Stomach smooth muscle (tissue), 2 donors: Measurements from ENCODE around the gene NSRP1.
A peak's percentile ranks its signal among the peaks of the same experiment; 100 is the strongest.
"Not testable (repeated sequence)": the region's sequence is repeated elsewhere in the genome, so short reads cannot be mapped to it uniquely, and the experiment has no call there.

Experiments
- H3K27ac ChIP-seq: one replicate; pipeline ENCODE4 v1.7.0; 2013; ENCODE audit warnings: mild to moderate bottlenecking, low read length, inconsistent platforms
- H3K27me3 ChIP-seq, 2 donors: one replicate each; pipeline ENCODE4 v1.7.0; 2013; ENCODE audit warnings: low read length in 2 of 2; ENCODE audit not compliant: insufficient read depth in 2 of 2, control insufficient read depth in 1 of 2
- H3K36me3 ChIP-seq, 2 donors: one replicate each; pipeline ENCODE4 v1.7.0; 2013; ENCODE audit warnings: low read length in 2 of 2; ENCODE audit not compliant: control insufficient read depth in 2 of 2, insufficient read depth in 2 of 2
- H3K4me1 ChIP-seq: one replicate; pipeline ENCODE4 v1.7.0; 2013; ENCODE audit warnings: low read length; ENCODE audit not compliant: control insufficient read depth, insufficient read depth
- H3K4me3 ChIP-seq, 2 donors: one replicate each; pipeline ENCODE4 v1.7.0; 2013; ENCODE audit warnings: low read length in 2 of 2
- H3K9ac ChIP-seq, 2 donors: one replicate each; pipeline ENCODE4 v1.7.0; 2013; ENCODE audit warnings: low read length in 2 of 2, mild to moderate bottlenecking in 1 of 2
- H3K9me3 ChIP-seq, 2 donors: one replicate each; pipeline ENCODE4 v1.7.0; 2013; ENCODE audit warnings: low read length in 2 of 2; ENCODE audit not compliant: control insufficient read depth in 2 of 2
- donor health status: healthy.
- donor health status: Pancreatic carcinoma.

The NSRP1 gene

DNA sequence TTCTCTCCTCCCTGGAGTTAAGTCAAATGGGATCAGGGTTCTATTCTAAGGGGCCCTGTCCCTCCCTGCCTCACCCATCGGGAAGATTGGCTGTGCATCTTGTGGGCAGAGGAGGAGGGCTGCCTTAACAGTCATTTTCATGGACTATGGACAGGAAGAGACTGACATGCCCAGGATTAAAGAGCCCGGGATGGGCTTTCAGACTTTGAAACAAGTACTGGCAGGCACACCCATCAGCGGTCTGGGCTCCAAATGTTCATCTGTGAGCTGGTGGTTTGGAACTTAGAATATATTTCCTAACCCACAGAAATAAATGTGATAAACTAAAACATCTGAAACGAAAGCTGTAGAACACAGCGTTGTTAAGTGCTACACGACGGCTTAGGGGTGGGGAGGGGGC lies 112.4 kb downstream of the NSRP1 start:
- Histone ChIP-seq H3K27ac (no peak overlapping the region), H3K9me3 (no peaks in the 10 kb centered on the region), H3K4me3 (no peak overlapping the region), H3K9ac (no peak overlapping the region), H3K27me3 (peaks cover 3 to 14% of the 10 kb centered on the region in 2 donors), H3K4me1 (no peaks in the 10 kb centered on the region), H3K36me3 (no peaks in the 10 kb centered on the region)

DNA sequence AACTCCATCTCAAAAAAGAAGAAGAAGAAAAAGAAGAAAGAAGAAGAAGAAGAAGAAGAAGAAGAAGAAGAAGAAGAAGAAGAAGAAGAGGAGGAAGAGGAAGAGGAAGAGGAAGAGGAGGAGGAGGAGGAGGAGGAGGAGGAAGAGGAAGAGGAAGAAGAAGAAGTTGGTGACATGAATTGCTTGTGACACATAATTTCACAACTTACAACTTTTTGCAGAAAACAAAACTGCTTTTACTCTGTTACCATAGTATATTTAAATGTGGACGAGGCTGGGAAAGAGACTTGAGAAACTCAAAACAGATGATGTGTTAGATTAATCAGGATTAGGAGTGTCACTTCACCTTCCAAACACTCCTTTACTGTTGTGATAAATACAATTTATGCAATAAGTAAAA lies 113.4 kb downstream of the NSRP1 start:
- H3K4me1 ChIP-seq, result not testable (repeated sequence)

DNA sequence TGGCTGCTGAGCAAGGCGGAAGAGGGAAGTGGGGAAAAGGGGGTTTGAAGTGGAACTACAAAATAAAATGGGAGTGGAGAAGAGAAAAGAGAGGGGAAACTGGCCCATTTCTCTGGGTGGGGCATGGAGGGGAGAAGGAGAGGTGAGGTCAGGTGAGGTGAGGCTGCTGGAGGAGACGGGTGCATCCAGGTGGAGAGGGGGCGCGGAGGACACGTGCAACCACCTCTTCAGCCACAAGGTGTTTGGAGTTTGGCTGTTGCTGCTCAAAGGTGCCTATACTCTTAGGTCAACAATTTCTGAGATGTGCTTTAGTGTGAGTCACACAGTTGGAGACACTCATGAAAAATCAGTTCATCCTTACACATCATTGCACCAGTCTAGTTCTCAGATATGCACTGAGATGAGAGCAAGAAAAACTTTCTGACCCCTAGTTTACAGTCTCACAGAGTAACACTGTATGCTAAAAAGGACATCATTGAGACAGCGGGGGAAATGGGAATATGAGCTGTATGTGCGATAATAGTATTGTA lies 114.0 kb downstream of the NSRP1 start:
- Histone ChIP-seq H3K27me3 (peaks cover 11 to 22% of the 10 kb centered on the region in 2 donors), H3K9ac (no peak overlapping the region), H3K9me3 (no peaks in the 10 kb centered on the region), H3K36me3 (no peaks in the 10 kb centered on the region), H3K27ac (no peak overlapping the region), H3K4me3 (no peak overlapping the region), H3K4me1 (peaks cover 7% of the 10 kb centered on the region)

More for the DNA sequence above, 113.4 kb downstream of the NSRP1 start:
- H3K27me3 ChIP-seq, result peaks cover 5 to 18% of the 10 kb centered on the region in 2 donors
- not testable (repeated sequence) for H3K9ac ChIP-seq, H3K4me3 ChIP-seq, H3K27ac ChIP-seq, H3K36me3 ChIP-seq, H3K9me3 ChIP-seq

DNA sequence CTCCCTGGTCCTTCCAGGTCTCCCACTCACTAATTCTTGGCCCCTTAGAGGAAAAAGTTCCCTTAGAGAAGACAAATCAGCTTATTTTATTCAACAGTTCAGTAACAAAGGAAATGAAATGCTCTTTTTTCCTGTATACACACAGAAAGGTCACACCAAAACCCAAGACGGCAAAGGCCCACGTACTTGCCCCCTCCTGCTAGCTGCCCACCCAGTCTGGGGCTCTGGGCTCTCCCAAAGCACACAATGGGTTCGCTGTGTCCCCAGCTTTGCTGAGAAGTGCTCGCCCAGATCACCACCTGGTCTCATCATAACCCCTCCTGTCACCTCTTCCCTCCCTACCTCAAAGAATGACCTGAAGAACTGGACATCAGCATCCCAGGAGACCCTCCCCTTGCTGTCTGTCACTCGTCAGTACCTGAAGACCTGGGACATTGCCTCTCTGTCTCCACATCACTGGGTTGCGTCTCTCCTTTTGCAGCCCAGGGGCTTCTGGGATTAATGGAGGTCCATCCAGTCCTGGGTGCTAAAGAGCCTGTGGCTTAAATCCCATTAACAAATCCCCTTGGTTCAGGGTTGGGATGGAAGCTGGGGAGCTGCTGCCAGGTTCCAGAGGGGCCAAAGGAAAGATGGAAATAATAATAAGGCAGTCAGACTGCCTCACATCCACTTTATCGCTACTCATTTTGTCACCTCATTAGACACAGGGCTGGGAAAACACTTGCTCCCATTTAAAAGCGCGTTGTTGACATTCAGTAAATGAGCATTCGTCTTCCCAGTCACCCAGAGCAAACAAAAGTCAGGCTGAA lies 115.6 kb downstream of the NSRP1 start:
- peaks cover 23 to 25% of the 10 kb centered on the region in 2 donors for H3K27me3 ChIP-seq
- H3K9me3 ChIP-seq, result no peaks in the 10 kb centered on the region
- H3K4me3 ChIP-seq, result no peak overlapping the region
- no peaks in the 10 kb centered on the region for H3K36me3 ChIP-seq
- no peak overlapping the region for H3K9ac ChIP-seq
- H3K4me1 ChIP-seq, result peaks cover 19% of the 10 kb centered on the region
- no peak overlapping the region for H3K27ac ChIP-seq

DNA sequence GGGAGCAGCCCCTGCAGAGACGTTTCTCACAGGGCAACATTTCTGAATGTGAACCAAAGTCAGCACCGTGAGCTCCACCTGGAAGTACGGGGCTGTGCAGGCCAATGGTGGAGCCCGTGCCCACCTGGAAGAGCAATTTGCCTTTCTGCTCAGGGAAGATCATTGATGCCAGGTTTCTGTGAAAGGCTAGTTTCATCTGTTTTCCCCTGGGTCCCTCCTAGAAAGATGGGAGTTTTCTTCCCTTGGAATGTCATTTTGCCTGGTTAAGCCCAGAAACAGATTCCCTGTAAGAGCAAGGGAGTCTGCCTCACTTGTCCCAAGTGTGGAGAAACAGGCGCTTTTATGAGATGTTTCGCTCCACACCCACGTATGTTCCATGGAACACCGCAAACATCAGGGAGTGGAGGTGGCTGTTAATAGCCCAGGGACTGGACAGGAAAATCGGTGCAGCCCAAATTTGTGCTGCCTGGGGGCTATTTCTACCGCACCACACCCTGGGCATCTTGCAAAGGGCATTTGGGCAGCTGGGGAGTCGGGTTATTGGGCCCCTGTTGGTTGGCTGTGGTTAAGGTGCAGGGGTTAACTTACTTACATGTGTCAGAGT lies 116.3 kb downstream of the NSRP1 start:
- H3K4me1 ChIP-seq, result peaks cover 25% of the 10 kb centered on the region
- H3K36me3 ChIP-seq, result no peaks in the 10 kb centered on the region
- peaks cover 30 to 32% of the 10 kb centered on the region in 2 donors for H3K27me3 ChIP-seq
- no peak overlapping the region for H3K4me3 ChIP-seq
- H3K9ac ChIP-seq, result no peak overlapping the region
- H3K9me3 ChIP-seq, result no peaks in the 10 kb centered on the region
- H3K27ac ChIP-seq, result no peak overlapping the region

DNA sequence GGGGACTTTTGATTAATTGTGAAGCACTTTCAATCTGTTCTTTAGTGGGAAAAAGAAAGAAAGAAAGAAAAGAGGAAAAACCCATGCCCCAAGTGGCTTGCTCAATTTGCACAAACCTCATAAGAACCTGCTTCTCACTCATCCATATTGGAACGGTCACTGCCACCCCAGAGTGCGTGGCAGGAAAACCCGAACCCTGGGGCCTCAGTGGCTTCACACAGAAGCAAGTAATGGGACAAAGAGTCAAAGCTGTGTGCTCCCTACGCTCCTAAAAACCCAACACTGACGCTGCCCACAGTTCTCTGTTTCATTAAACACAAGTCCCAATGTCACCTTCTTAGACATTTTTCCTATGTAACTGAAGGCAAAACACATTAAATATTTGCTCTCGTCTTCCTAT lies 117.7 kb downstream of the NSRP1 start:
- Histone ChIP-seq H3K27ac (no peak overlapping the region), H3K9me3 (no peaks in the 10 kb centered on the region), H3K9ac (no peak overlapping the region), H3K27me3 (peaks cover 38 to 44% of the 10 kb centered on the region in 2 donors), H3K4me1 (peaks cover 30% of the 10 kb centered on the region), H3K4me3 (no peak overlapping the region), H3K36me3 (no peaks in the 10 kb centered on the region)

DNA sequence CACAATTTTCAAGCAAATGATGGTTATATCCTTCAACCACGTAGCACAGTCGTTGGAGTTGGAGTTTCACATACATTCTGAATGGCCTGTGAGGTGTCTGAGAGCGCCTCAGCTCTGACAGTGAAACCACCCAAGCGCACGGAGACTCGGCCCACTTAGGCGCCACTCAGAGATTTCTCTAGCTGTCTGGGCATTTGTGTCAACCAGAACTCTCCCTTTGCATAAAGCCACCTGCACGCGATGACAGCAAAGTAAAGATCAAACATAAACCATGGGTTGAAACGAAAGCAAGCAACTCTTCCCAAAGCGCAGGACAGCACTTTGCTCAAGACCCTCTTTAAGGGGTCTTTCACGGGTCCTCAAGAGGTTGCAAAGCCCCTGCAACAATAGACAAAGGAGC lies 118.3 kb downstream of the NSRP1 start:
- no peak overlapping the region for H3K27ac ChIP-seq
- H3K9me3 ChIP-seq, result no peaks in the 10 kb centered on the region
- H3K4me3 ChIP-seq, result peak overlapping the region; percentile 41 to 71
- no peak overlapping the region for H3K9ac ChIP-seq
- H3K4me1 ChIP-seq, result peaks cover 30% of the 10 kb centered on the region
- H3K36me3 ChIP-seq, result no peaks in the 10 kb centered on the region
- H3K27me3 ChIP-seq, result peaks cover 45 to 51% of the 10 kb centered on the region in 2 donors

DNA sequence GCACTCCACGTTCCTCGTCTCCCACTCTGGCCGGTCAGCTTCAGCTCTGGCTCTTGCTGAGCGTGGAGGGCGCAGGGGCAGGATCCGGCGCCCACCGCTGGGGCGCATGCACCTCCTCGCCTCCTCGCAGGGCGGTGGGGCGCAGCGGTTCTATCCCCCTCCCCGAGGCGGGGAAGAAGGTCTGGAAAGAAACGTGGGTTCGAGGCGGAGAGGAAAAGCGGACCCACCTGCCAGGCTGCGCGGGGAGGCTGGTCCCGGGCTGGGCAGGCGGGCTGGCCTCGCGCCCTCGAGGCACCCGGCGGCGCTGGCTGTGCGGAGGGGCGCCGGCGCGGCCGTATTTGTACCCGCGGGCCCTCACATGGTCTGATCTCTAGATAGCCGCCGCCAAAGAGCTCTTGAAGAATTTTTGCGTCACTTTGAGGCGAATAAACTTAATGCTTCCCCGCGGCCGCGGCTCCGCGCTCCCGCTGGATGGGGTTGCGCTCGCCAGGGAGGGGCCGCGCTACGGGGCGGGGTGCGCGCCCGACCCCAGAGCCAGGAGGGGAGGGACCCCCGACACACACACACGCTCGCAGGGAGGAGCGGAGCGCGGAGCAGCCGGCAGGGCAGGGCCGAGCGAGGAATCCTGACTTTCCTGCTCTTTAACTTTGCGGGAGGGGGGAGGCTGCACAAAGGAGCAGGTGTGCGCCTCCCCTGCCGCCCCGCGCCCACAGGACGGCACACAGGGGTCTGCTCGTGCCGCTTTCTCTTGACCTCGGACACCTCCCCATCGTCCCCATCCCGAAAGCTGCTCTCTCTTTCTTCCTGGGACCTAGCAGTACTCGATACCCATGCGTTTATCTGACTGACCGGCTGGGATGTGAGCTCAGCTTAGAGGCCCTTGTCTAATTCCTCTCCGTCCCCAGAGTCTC lies 119.0 kb downstream of the NSRP1 start, which contains the start of gene SLC6A4:
Gene SLC6A4 (minus strand): TSS at position 312 of the 911 bp plus-strand sequence. CDS start 13,739 bp downstream, outside the sequence.
- H3K36me3 ChIP-seq, result no peaks in the 10 kb centered on the region
- peaks cover 30% of the 10 kb centered on the region for H3K4me1 ChIP-seq
- H3K27ac ChIP-seq, result no peak within 1 kb of the TSS
- H3K4me3 ChIP-seq, result peak within 1 kb of the TSS; percentile 41 to 71
- no peaks in the 10 kb centered on the region for H3K9me3 ChIP-seq
- no peak within 1 kb of the TSS for H3K9ac ChIP-seq
- H3K27me3 ChIP-seq, result peaks cover 44 to 53% of the 10 kb centered on the region in 2 donors
